Small intestine (tissue), 7 donors: ENCODE measurements around the gene HSPG2. TPM values are rescaled to one million over a fixed set of nuclear protein-coding genes. Genes with fewer than 3 reads are reported as not detected.
"Not testable (repeated sequence)": the region's sequence is repeated elsewhere in the genome, so short reads cannot be mapped to it uniquely, and the experiment has no call there.

Experiments used
- DNase-seq, 2 donors: peaks; one replicate each; pipeline versions ENCODE4 v3.0.0 to v3.0.0-alpha.2; 2013
- FAIRE-seq: peaks from 2 replicates; lab custom pipeline; 2012; peaks lifted over from hg19 to GRCh38; lab: Jason Lieb, UNC
- H3K27ac ChIP-seq, 3 donors: one replicate each; pipeline ENCODE4 v1.5.1; 2013; ENCODE audit warnings: low read length in 2 of 3, mild to moderate bottlenecking in 2 of 3, control low read depth in 1 of 3, inconsistent platforms in 1 of 3, low read depth in 1 of 3, moderate library complexity in 1 of 3
- H3K27me3 ChIP-seq, 3 donors: one replicate each; pipeline ENCODE4 v1.6.1; 2013; ENCODE audit warnings: low read length in 3 of 3, inconsistent platforms in 1 of 3; ENCODE audit not compliant: control insufficient read depth in 3 of 3, insufficient read depth in 3 of 3
- H3K36me3 ChIP-seq, 3 donors: one replicate each; pipeline ENCODE4 v1.6.1; 2013; ENCODE audit warnings: low read length in 3 of 3, inconsistent platforms in 1 of 3, low read depth in 1 of 3, mild to moderate bottlenecking in 1 of 3, moderate library complexity in 1 of 3; ENCODE audit not compliant: control insufficient read depth in 3 of 3, insufficient read depth in 2 of 3
- H3K4me1 ChIP-seq, 3 donors: one replicate each; pipeline ENCODE4 v1.6.1; 2013; ENCODE audit warnings: low read length in 2 of 3, inconsistent platforms in 1 of 3, low read depth in 1 of 3, mild to moderate bottlenecking in 1 of 3, moderate library complexity in 1 of 3; ENCODE audit not compliant: control insufficient read depth in 3 of 3, insufficient read depth in 2 of 3
- H3K4me3 ChIP-seq, 3 donors: one replicate each; pipeline ENCODE4 v1.5.1; 2013; ENCODE audit warnings: low read length in 3 of 3, control low read depth in 1 of 3, inconsistent platforms in 1 of 3, low read depth in 1 of 3, mild to moderate bottlenecking in 1 of 3, moderate library complexity in 1 of 3
- H3K9me3 ChIP-seq, 2 donors: one replicate each; pipeline ENCODE4 v1.6.1; 2013; ENCODE audit warnings: low read depth in 1 of 2, low read length in 1 of 2; ENCODE audit not compliant: control insufficient read depth in 2 of 2, insufficient read depth in 1 of 2
- WGBS, 3 donors: extraction: QIAGEN DNeasy Blood & Tissue Kit; methylation state at CpG; one replicate each; pipeline ENCODE4 v1.1.7; 2013; 5-methylcytosine and 5-hydroxymethylcytosine counted together
- polyA plus RNA-seq, 4 donors: library from polyadenylated mRNA; stranded (reverse) in 3 of 4; unstranded in 1 of 4; fragments of 200-250 nt in 3 of 4; fragments of 120-200 nt in 1 of 4; gene quantifications; one replicate each; pipeline versions ENCODE4 v1.2.1 to v1.2.3, GENCODE V29; 2013
- donor health status: healthy with polysubstance abuse.
- donor health status: control.
- donor health status: control.
- donor health status: Bipolar disorder and iron deficiency.
- donor health status: healthy.

Gene HSPG2
- polyA plus RNA-seq, 4 donors = 3.6 to 82.3 (median 36.3) TPM

- H3K4me1 ChIP-seq = peaks cover 0 to 17% (median 1%) of the 10 kb centered on the region in 3 donors
- DNase-seq (no peak), FAIRE-seq (no peak)
- 79 to 85% (median 82%) methylated on average over 6 of the region's 6 CpGs for WGBS, 3 donors
- no peak overlapping the region for H3K4me3 ChIP-seq
- no peaks in the 10 kb centered on the region for H3K27me3 ChIP-seq
- H3K9me3 ChIP-seq = no peaks in the 10 kb centered on the region
- H3K27ac ChIP-seq = no peak overlapping the region
- no peaks in the 10 kb centered on the region for H3K36me3 ChIP-seq
Measured at GRCh38 chr1:21952786-21953520, 15.8 kb upstream of the HSPG2 start.

- FAIRE-seq = no peak
- 80 to 86% (median 81%) methylated on average over 12 of the region's 12 CpGs for WGBS, 3 donors
Measured at GRCh38 chr1:21951226-21951870, 14.2 kb upstream of the HSPG2 start.

GRCh38 chr1:21950734-21951133 lies 13.6 kb upstream of the HSPG2 start:
- Histone ChIP-seq H3K36me3 (no peaks in the 10 kb centered on the region), H3K27me3 (no peaks in the 10 kb centered on the region), H3K27ac (no peak overlapping the region), H3K4me1 (peaks cover 0 to 4% (median 0%) of the 10 kb centered on the region in 3 donors), H3K4me3 (no peak overlapping the region), H3K9me3 (no peaks in the 10 kb centered on the region)
- 93 to 94% (median 94%) methylated on average over 7 of the region's 7 CpGs for WGBS, 3 donors
- FAIRE-seq = no peak
- DNase-seq = no peak

More at GRCh38 chr1:21951226-21951870, 14.2 kb upstream of the HSPG2 start:
- Histone ChIP-seq H3K27ac (no peak overlapping the region), H3K9me3 (no peaks in the 10 kb centered on the region), H3K27me3 (no peaks in the 10 kb centered on the region), H3K36me3 (no peaks in the 10 kb centered on the region), H3K4me3 (no peak overlapping the region), H3K4me1 (peaks cover 0 to 4% (median 0%) of the 10 kb centered on the region in 3 donors)
- DNase-seq = no peak

- no peak for FAIRE-seq
- H3K27ac ChIP-seq = no peak overlapping the region
- 55 to 66% (median 59%) methylated on average over 11 of the region's 11 CpGs for WGBS, 3 donors
Measured at GRCh38 chr1:21946836-21947587, 9.9 kb upstream of the HSPG2 start.

GRCh38 chr1:21944733-21945073 lies 7.6 kb upstream of the HSPG2 start:
- WGBS, 3 donors = 59 to 75% (median 69%) methylated on average over 3 of the region's 3 CpGs
- FAIRE-seq = no peak

More at GRCh38 chr1:21946836-21947587, 9.9 kb upstream of the HSPG2 start:
- H3K4me1 ChIP-seq = no peaks in the 10 kb centered on the region
- DNase-seq = peak in 1 of 2 donors; percentile 41
- H3K36me3 ChIP-seq = no peaks in the 10 kb centered on the region
- no peak overlapping the region for H3K4me3 ChIP-seq
- H3K9me3 ChIP-seq = no peaks in the 10 kb centered on the region
- H3K27me3 ChIP-seq = no peaks in the 10 kb centered on the region

GRCh38 chr1:21942959-21943640 lies 6.0 kb upstream of the HSPG2 start:
- not testable (repeated sequence) for H3K27me3 ChIP-seq, H3K4me3 ChIP-seq, H3K9me3 ChIP-seq, H3K4me1 ChIP-seq, H3K36me3 ChIP-seq, FAIRE-seq
- H3K27ac ChIP-seq = peak overlapping the region in 1 of 3 donors; percentile 22
- peak in 1 of 2 donors; percentile 71 for DNase-seq
- 47 to 70% (median 56%) methylated on average over 19 of the region's 19 CpGs for WGBS, 3 donors

More at GRCh38 chr1:21944733-21945073, 7.6 kb upstream of the HSPG2 start:
- H3K4me1 ChIP-seq = no peaks in the 10 kb centered on the region
- no peaks in the 10 kb centered on the region for H3K9me3 ChIP-seq
- no peaks in the 10 kb centered on the region for H3K36me3 ChIP-seq
- H3K27ac ChIP-seq = no peak overlapping the region
- H3K27me3 ChIP-seq = no peaks in the 10 kb centered on the region
- no peak overlapping the region for H3K4me3 ChIP-seq
- DNase-seq = no peak

- DNase-seq = no peak
- H3K27ac ChIP-seq = no peak overlapping the region
- WGBS, 3 donors = 78 to 80% (median 79%) methylated on average over 10 of the region's 10 CpGs
Measured at GRCh38 chr1:21942464-21942863, 5.4 kb upstream of the HSPG2 start.

GRCh38 chr1:21941370-21941769 lies 4.3 kb upstream of the HSPG2 start:
- no peaks in the 10 kb centered on the region for H3K36me3 ChIP-seq
- no peak overlapping the region for H3K27ac ChIP-seq
- FAIRE-seq = no peak
- peaks cover 0 to 14% (median 0%) of the 10 kb centered on the region in 3 donors for H3K4me1 ChIP-seq
- DNase-seq = no peak
- H3K27me3 ChIP-seq = no peaks in the 10 kb centered on the region
- H3K4me3 ChIP-seq = no peak overlapping the region
- no peaks in the 10 kb centered on the region for H3K9me3 ChIP-seq
- WGBS, 3 donors = 87 to 93% (median 89%) methylated on average over 5 of the region's 5 CpGs

More at GRCh38 chr1:21942464-21942863, 5.4 kb upstream of the HSPG2 start:
- no peaks in the 10 kb centered on the region for H3K27me3 ChIP-seq
- H3K4me3 ChIP-seq = no peak overlapping the region
- H3K9me3 ChIP-seq = no peaks in the 10 kb centered on the region
- FAIRE-seq = no peak
- H3K4me1 ChIP-seq = peaks cover 0 to 12% (median 0%) of the 10 kb centered on the region in 3 donors
- H3K36me3 ChIP-seq = no peaks in the 10 kb centered on the region
